Endothelial cell of umbilical vein (primary cell): ENCODE results near the gene GNAL. TPM values are rescaled to one million over a fixed set of nuclear protein-coding genes. Genes with fewer than 3 reads are reported as not detected.

Experiments
- BruUV-seq: library from RNA; stranded (reverse); fragments of 400-500 nt; replicated peaks from 2 replicates; lab custom pipeline; 2021; lab: Mats Ljungman, UMichigan
- CTCF ChIA-PET: fragments of 300-600, 350-600 bp; sonication (Branson Sonifier 250); formaldehyde crosslinking; loops from one replicate; lab custom pipeline; 2021; ENCODE audit warnings: antibody characterized with exemption, inconsistent platforms; lab: Charles Lee
- POLR2A ChIA-PET: fragments of 300-600, 350-600 bp; sonication (Branson Sonifier 250); formaldehyde crosslinking; loops from one replicate; lab custom pipeline; 2021; ENCODE audit warnings: antibody characterized with exemption, inconsistent platforms; lab: Charles Lee
- DNase-seq: peaks from one replicate; pipeline ENCODE4 v3.0.0-alpha.2; 2011; ENCODE audit warnings: low read depth, low spot score
- FAIRE-seq: peaks from 2 replicates; lab custom pipeline; 2011; peaks lifted over from hg19 to GRCh38; lab: Jason Lieb, UNC
- H2AFZ ChIP-seq: 2 replicates; pipeline ENCODE4 v1.6.0; 2012; ENCODE audit warnings: low read depth, low read length, control low read depth, inconsistent platforms
- H3K27ac ChIP-seq: 2 replicates; pipeline ENCODE4 v1.5.1; 2011; ENCODE audit warnings: low read depth, mild to moderate bottlenecking, control low read depth, low read length, moderate library complexity; ENCODE audit not compliant: insufficient read depth
- H3K27me3 ChIP-seq, 2 experiments: 2 replicates each; pipeline versions ENCODE4 v1.6.0 to v1.6.1; 2011; ENCODE audit warnings: low read length in 2 of 2, mixed read lengths in 1 of 2; ENCODE audit not compliant: control insufficient read depth in 2 of 2, insufficient read depth in 2 of 2
- H3K36me3 ChIP-seq, 2 experiments: 2 replicates in 1 of 2; 3 replicates in 1 of 2; pipeline ENCODE4 v1.5.1; 2011; ENCODE audit warnings: low read length in 2 of 2, mild to moderate bottlenecking in 1 of 2, moderate library complexity in 1 of 2; ENCODE audit not compliant: control insufficient read depth in 2 of 2, insufficient read depth in 2 of 2; ENCODE audit errors: extremely low read depth in 1 of 2
- H3K4me1 ChIP-seq: 3 replicates; pipeline ENCODE4 v1.5.1; 2011; ENCODE audit warnings: mild to moderate bottlenecking, low read length; ENCODE audit not compliant: control insufficient read depth, insufficient read depth; ENCODE audit errors: extremely low read depth
- H3K4me2 ChIP-seq: 2 replicates; pipeline ENCODE4 v1.6.1; 2011; ENCODE audit warnings: low read length, control low read depth, mixed read lengths; ENCODE audit not compliant: insufficient read depth
- H3K4me3 ChIP-seq, 3 experiments: fragments of 200-600 bp in 1 of 3; sonication (generic), shearing (Covaris generic) in 1 of 3; replicated peaks in 1 of 3; 2 replicates each; pipeline ENCODE4 v1.5.1; 2011 to 2016; ENCODE audit warnings: control low read depth in 3 of 3, low read length in 3 of 3, mild to moderate bottlenecking in 2 of 3, inconsistent platforms in 1 of 3, low read depth in 1 of 3, moderate library complexity in 1 of 3; ENCODE audit not compliant: insufficient read depth in 1 of 3
- H3K79me2 ChIP-seq: 2 replicates; pipeline ENCODE4 v1.6.0; 2012; ENCODE audit warnings: low read length, inconsistent platforms; ENCODE audit not compliant: control insufficient read depth, insufficient read depth
- H3K9ac ChIP-seq: replicated peaks from 2 replicates; pipeline ENCODE3; 2011; ENCODE audit warnings: low read length, control low read depth; ENCODE audit not compliant: insufficient read depth; ENCODE audit errors: extremely low read depth
- H3K9me1 ChIP-seq: replicated peaks from 3 replicates; pipeline ENCODE4 v1.6.0; 2011; ENCODE audit warnings: mild to moderate bottlenecking, low read length; ENCODE audit not compliant: control insufficient read depth, insufficient read depth; ENCODE audit errors: extremely low read depth
- H3K9me3 ChIP-seq: replicated peaks from 2 replicates; pipeline ENCODE4 v1.5.1; 2012; ENCODE audit warnings: low read length, inconsistent platforms; ENCODE audit not compliant: control insufficient read depth, insufficient read depth
- H4K20me1 ChIP-seq: replicated peaks from 2 replicates; pipeline ENCODE3; 2011; ENCODE audit warnings: mild to moderate bottlenecking, low read length; ENCODE audit not compliant: control insufficient read depth, insufficient read depth; ENCODE audit errors: extremely low read depth
- EZH2 ChIP-seq: IDR thresholded peaks from 2 replicates; pipeline ENCODE4 v1.6.1; 2012; ENCODE audit warnings: borderline replicate concordance, low read depth, mild to moderate bottlenecking, moderate library complexity, low read length, inconsistent platforms; ENCODE audit not compliant: severe bottlenecking
- FOS ChIP-seq: IDR thresholded peaks from 2 replicates; pipeline ENCODE4 v1.6.1; 2011; ENCODE audit warnings: mild to moderate bottlenecking, low read length, moderate library complexity, borderline replicate concordance; ENCODE audit not compliant: insufficient read depth
- GATA2 ChIP-seq: IDR thresholded peaks from 2 replicates; pipeline ENCODE4 v1.7.0; 2011; ENCODE audit warnings: low read depth, mild to moderate bottlenecking, moderate library complexity, mixed read lengths, low read length; ENCODE audit not compliant: insufficient read length, insufficient read depth
- JUN ChIP-seq: IDR thresholded peaks from 2 replicates; pipeline ENCODE4 v1.6.1; 2011; ENCODE audit warnings: borderline replicate concordance, low read depth; ENCODE audit not compliant: insufficient read length, insufficient read depth
- MYC ChIP-seq: IDR thresholded peaks from one replicate; pipeline ENCODE4 v1.6.1; 2011; ENCODE audit warnings: mild to moderate bottlenecking, low read depth, low read length
- POLR2A ChIP-seq: IDR thresholded peaks from 2 replicates; pipeline ENCODE4 v1.6.1; 2012; ENCODE audit warnings: low read depth, mild to moderate bottlenecking, control low read depth, low read length
- POLR2AphosphoS5 ChIP-seq: IDR thresholded peaks from 2 replicates; pipeline ENCODE4 v1.6.1; 2012; ENCODE audit warnings: low read depth, mild to moderate bottlenecking, control low read depth, low read length, moderate library complexity; ENCODE audit not compliant: insufficient read depth
- dilution Hi-C: fragments of 300-500 bp; cut with MboI; formaldehyde crosslinking; loops from one replicate; pipeline ENCODE4 v1.15.0; 2019; ENCODE audit warnings: low sequenced_read_pairs; ENCODE audit not compliant: extremely low pct_ligation_motif_present
- intact Hi-C: fragments of 100-400 bp; cut with micrococcal nuclease; formaldehyde crosslinking; loops from one replicate; pipeline ENCODE4 v1.10.0; 2022
- polyA plus RNA-seq, 4 experiments: library from polyadenylated mRNA; depleted of rRNA in 3 of 4; stranded (reverse) in 3 of 4; unstranded in 1 of 4; fragments of >200 nt; gene quantifications; 2 replicates each; pipeline versions ENCODE4 v1.2.1 to v1.2.3, GENCODE V29; 2011 to 2012; ENCODE audit warnings: missing spikeins in 1 of 4
- total RNA-seq: library from RNA; stranded (reverse); gene quantifications from 2 replicates; pipeline ENCODE4 v1.2.3, GENCODE V29; 2021
- TF ChIP-seq, protein P1 (sequence below), 2 donors: IDR thresholded peaks; 1 replicate in 1 of 2; 2 replicates in 1 of 2; pipeline ENCODE4 v1.5.1; 2011; ENCODE audit warnings: low read length in 2 of 2, mild to moderate bottlenecking in 2 of 2, moderate library complexity in 2 of 2, control low read depth in 1 of 2, inconsistent platforms in 1 of 2, low read depth in 1 of 2; ENCODE audit not compliant: insufficient read depth in 1 of 2; ENCODE audit errors: extremely low read depth in 1 of 2
- TF ChIP-seq, protein P2 (sequence below): IDR thresholded peaks from 2 replicates; pipeline ENCODE4 v1.6.1; 2011; ENCODE audit not compliant: insufficient read depth, insufficient read length

Gene GNAL
- total and polyA plus RNA-seq, 2 donors (not counting 3 experiments of a cell fraction or from before 2014, with no cell fraction given) = 0.07 to 0.73 TPM

DNA sequence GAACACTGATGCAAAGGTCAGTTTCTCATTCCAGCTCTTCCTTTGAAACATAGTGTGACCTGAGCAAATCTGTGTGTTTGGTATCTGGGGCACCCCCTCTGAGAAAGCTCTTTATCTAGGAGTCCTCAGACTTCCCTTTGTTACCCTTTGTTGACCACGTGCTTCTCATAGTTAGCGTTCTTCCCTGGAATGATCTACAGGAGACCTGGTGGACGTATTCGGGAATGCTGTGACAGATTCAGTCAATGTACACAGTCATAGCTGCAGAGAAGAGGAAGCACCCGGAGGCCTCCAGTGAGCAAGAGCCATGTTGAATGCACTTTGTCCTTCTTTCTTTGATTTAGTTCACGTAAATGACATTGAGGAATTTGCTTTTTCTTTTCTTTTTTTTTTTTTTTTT lies 151.4 kb downstream of the GNAL start:
- dilution Hi-C loops (no loop called here), intact Hi-C loops (no loop called here)
- no TSS peak for BruUV-seq
- no peak overlapping the region for H3K27ac ChIP-seq
- H3K9me3 ChIP-seq = no peaks in the 10 kb centered on the region
- no peaks in the 10 kb centered on the region for H3K9me1 ChIP-seq
- no peaks in the 10 kb centered on the region for H3K4me1 ChIP-seq
- TF ChIP-seq, protein P1, sequence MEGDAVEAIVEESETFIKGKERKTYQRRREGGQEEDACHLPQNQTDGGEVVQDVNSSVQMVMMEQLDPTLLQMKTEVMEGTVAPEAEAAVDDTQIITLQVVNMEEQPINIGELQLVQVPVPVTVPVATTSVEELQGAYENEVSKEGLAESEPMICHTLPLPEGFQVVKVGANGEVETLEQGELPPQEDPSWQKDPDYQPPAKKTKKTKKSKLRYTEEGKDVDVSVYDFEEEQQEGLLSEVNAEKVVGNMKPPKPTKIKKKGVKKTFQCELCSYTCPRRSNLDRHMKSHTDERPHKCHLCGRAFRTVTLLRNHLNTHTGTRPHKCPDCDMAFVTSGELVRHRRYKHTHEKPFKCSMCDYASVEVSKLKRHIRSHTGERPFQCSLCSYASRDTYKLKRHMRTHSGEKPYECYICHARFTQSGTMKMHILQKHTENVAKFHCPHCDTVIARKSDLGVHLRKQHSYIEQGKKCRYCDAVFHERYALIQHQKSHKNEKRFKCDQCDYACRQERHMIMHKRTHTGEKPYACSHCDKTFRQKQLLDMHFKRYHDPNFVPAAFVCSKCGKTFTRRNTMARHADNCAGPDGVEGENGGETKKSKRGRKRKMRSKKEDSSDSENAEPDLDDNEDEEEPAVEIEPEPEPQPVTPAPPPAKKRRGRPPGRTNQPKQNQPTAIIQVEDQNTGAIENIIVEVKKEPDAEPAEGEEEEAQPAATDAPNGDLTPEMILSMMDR (IDR thresholded peaks at IDR 0.05; ENCODE audit: extremely low read depth in 1 of 2, insufficient read depth in 1 of 2, low read depth in 1 of 2, low read length in 2 of 2) = no peak
- TF ChIP-seq, protein P2, sequence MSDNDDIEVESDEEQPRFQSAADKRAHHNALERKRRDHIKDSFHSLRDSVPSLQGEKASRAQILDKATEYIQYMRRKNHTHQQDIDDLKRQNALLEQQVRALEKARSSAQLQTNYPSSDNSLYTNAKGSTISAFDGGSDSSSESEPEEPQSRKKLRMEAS = peak; percentile 22
- no peak for TF ChIP-seq GATA2
- H3K4me3 ChIP-seq = no peak overlapping the region
- no peaks in the 10 kb centered on the region for H3K27me3 ChIP-seq
- CTCF ChIA-PET = interaction anchor here (0.5 to 1.3 kb wide), 5 partner anchors 15 to 112 kb away, joined by 3 to 5 read pairs (median 3); no protein-coding TSS in a partner anchor
- no peak overlapping the region for H3K4me2 ChIP-seq
- no peaks in the 10 kb centered on the region for H3K36me3 ChIP-seq
- H3K79me2 ChIP-seq = no peaks in the 10 kb centered on the region
- H4K20me1 ChIP-seq = no peaks in the 10 kb centered on the region
- no peak overlapping the region for H2AFZ ChIP-seq
- POLR2A ChIA-PET = no interaction called here
- DNase-seq (no peak), FAIRE-seq (no peak)
- no peak overlapping the region for H3K9ac ChIP-seq

- POLR2A ChIA-PET = no interaction called here
- H2AFZ ChIP-seq = no peak overlapping the region
- H3K9me3 ChIP-seq = no peaks in the 10 kb centered on the region
- intact Hi-C loops (no loop called here), dilution Hi-C loops (no loop called here)
- BruUV-seq = no TSS peak
- no peak overlapping the region for H3K27ac ChIP-seq
- H3K4me3 ChIP-seq = no peak overlapping the region
- no peak for FAIRE-seq
- no peak overlapping the region for H3K4me2 ChIP-seq
- no peaks in the 10 kb centered on the region for H3K9me1 ChIP-seq
- no peaks in the 10 kb centered on the region for H3K79me2 ChIP-seq
- no peaks in the 10 kb centered on the region for H3K27me3 ChIP-seq
- H3K9ac ChIP-seq = no peak overlapping the region
- no peaks in the 10 kb centered on the region for H3K36me3 ChIP-seq
- CTCF ChIA-PET = no interaction called here
- DNase-seq = no peak
- H3K4me1 ChIP-seq = no peaks in the 10 kb centered on the region
- TF ChIP-seq POLR2A = no peak
- TF ChIP-seq EZH2 = no peak
- TF ChIP-seq FOS = no peak
- no peak for TF ChIP-seq JUN
- no peak for TF ChIP-seq GATA2
- TF ChIP-seq, protein P1 (IDR thresholded peaks at IDR 0.05; ENCODE audit: extremely low read depth in 1 of 2, insufficient read depth in 1 of 2, low read depth in 1 of 2, low read length in 2 of 2) = no peak
- TF ChIP-seq, protein P2 = no peak
- TF ChIP-seq POLR2AphosphoS5 = no peak
- TF ChIP-seq MYC = no peak
- no peaks in the 10 kb centered on the region for H4K20me1 ChIP-seq
Measured at GRCh38 chr18:11842562-11842961, 153.5 kb downstream of the GNAL start.
